GM18909 (cell line): Measurements from ENCODE around the gene CDH5.
"Not testable (repeated sequence)": the region's sequence is repeated elsewhere in the genome, so short reads cannot be mapped to it uniquely, and the experiment has no call there.

Source experiments
- ATAC-seq: cut with Tn5 transposase; IDR thresholded peaks from one replicate; pipeline ENCODE4 v1.9.1; 2021; ENCODE audit warnings: mild to moderate bottlenecking; ENCODE audit not compliant: unreplicated experiment, poor library complexity

Gene CDH5

GRCh38 chr16:66366433-66367299 is at the start of gene CDH5:
CDH5 (plus strand) TSS chr16:66366691; CDS start chr16:66379338, 12,647 bp downstream.
- ATAC-seq: no peak

- no peak for ATAC-seq
These were observed 48.0 kb upstream of the CDH5 start for GRCh38 chr16:66318505-66318904.

- ATAC-seq: no peak
These were observed 45.7 kb upstream of the CDH5 start for GRCh38 chr16:66320774-66321173.

- peak; percentile 83 for ATAC-seq
These were observed 44.3 kb upstream of the CDH5 start for GRCh38 chr16:66322174-66322573.

GRCh38 chr16:66324815-66325515 is 41.5 kb upstream of the CDH5 start:
- no peak for ATAC-seq

GRCh38 chr16:66325717-66326376 is 40.6 kb upstream of the CDH5 start:
- no peak for ATAC-seq

GRCh38 chr16:66326991-66327513 is 39.4 kb upstream of the CDH5 start:
- no peak for ATAC-seq

- no peak for ATAC-seq
These were observed 38.2 kb upstream of the CDH5 start for GRCh38 chr16:66328282-66328681.

GRCh38 chr16:66331464-66331863 is 35.0 kb upstream of the CDH5 start:
- not testable (repeated sequence) for ATAC-seq

- no peak for ATAC-seq
These were observed 33.6 kb upstream of the CDH5 start for GRCh38 chr16:66332634-66333610.

- no peak for ATAC-seq
These were observed 31.5 kb upstream of the CDH5 start for GRCh38 chr16:66334853-66335574.

GRCh38 chr16:66335704-66336329 is 30.7 kb upstream of the CDH5 start:
- ATAC-seq: no peak

- no peak for ATAC-seq
These were observed 28.9 kb upstream of the CDH5 start for GRCh38 chr16:66337463-66338188.

GRCh38 chr16:66342294-66342900 is 24.1 kb upstream of the CDH5 start:
- ATAC-seq: no peak

GRCh38 chr16:66344533-66345145 is 21.9 kb upstream of the CDH5 start:
- no peak for ATAC-seq

- ATAC-seq: no peak
These were observed 20.3 kb upstream of the CDH5 start for GRCh38 chr16:66346221-66346620.

- ATAC-seq: no peak
These were observed 14.2 kb upstream of the CDH5 start for GRCh38 chr16:66352304-66352703.
